ENCODE data around the gene PSMB1.
"Not testable (repeated sequence)": the region's sequence is repeated elsewhere in the genome, so short reads cannot be mapped to it uniquely, and the experiment has no call there.

Gene PSMB1

DNA sequence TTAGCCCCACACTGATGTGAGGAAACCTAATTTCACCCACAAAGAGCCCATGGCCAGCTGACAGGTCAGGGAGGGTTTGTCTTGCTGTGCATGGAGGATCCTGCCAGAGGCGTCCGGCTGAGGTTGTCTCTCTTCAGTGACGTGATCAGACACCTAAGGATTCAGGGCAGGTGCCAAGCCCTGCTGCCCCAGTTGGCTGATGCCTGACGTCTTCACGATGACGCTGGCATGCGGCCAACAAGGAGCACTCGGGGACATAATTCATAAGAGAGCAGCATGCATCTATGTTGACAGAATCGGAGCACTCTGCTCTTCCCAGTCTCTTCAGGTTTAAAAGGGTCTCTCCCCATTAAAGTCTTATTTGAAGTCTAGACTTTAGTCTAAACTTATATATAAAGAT, 47.8 kb downstream of the PSMB1 start:
- in situ Hi-C loops (cut with MboI; ENCODE audit: low sequenced_read_pairs) = no loop called here

DNA sequence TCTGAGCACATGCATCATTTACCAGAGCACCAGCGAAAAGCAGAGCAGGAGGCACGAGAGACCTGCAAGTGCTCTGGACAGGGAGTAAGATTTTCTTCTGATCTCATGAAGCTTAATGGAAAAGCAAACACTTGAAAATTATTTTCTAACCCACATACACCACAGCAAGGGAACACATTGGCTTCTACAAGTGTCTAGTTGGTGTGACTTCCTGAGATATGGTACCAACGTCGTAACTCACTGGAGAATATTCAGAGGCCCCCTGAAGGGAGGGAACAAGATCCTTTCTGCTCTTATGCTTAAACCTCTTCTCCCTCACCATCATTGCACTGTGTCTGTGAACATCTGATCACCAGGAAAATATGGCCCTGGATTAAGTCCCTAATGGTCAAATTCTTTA, 48.6 kb downstream of the PSMB1 start:
- in situ Hi-C loops (cut with MboI; ENCODE audit: low sequenced_read_pairs) = no loop called here

DNA sequence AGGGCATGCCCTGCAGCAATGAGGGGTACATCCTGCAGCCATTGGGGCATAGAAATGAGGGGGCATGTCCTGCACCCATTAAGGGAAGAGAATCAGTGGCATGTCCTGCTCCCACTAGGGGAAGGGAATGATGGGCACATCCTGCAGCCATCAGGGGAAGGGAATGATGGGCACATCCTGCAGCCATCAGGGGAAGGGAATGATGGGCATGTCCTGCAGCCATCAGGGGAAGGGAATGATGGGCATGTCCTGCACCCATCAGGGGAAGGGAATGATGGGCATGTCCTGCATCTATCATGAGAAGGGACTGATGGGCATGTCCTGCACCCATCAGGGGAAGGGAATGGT, 49.7 kb downstream of the PSMB1 start:
- in situ Hi-C loops (cut with MboI; ENCODE audit: low sequenced_read_pairs) = no loop called here

DNA sequence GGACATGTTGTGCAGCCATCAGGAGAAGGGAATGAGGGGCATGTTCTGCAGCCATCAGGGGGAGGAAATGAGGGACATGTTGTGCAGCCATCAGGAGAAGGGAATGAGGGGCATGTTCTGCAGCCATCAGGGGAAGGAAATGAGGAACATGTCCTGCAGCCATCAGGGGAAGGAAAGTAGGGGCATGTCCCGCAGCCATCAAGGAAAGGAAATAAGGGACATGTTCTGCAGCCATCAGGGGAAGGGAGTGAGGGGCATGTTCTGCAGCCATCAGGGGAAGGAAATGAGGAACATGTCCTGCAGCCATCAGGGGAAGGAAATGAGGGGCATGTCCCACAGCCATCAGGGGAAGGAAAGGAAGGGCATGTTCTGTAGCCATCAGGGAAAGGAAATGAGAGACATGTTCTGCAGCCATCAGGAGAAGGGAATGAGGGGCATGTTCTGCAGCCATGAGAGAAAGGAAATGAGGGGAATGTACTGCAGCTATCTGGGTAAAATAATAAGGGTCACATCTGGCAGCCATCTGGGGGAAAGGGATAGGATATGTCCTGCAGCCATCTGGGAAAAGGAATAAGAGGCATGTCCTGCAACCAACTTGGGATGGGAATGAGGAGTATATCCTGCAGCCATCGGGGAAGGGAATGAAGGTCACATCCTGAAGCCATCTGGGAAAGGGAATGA, 50.2 kb downstream of the PSMB1 start:
- in situ Hi-C loops (cut with MboI; ENCODE audit: low sequenced_read_pairs) = not testable (repeated sequence)

DNA sequence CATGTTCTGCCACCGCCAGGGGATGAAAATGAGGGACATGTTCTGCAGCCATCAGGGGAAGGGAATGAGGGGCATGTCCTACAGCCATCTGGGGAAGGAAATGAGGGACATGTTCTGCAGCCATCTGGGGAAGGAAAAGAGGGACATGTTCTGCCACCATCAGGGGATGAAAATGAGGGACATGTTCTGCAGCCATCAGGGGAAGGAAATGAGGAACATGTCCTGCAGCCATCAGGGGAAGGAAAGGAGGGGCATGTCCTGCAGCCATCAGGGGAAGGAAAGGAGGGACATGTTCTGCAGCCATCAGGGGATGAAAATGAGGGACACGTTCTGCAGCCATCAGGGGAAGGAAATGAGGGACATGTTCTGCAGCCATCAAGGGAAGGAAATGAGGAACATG, 50.8 kb downstream of the PSMB1 start:
- in situ Hi-C loops (cut with MboI; ENCODE audit: low sequenced_read_pairs) = not testable (repeated sequence)

DNA sequence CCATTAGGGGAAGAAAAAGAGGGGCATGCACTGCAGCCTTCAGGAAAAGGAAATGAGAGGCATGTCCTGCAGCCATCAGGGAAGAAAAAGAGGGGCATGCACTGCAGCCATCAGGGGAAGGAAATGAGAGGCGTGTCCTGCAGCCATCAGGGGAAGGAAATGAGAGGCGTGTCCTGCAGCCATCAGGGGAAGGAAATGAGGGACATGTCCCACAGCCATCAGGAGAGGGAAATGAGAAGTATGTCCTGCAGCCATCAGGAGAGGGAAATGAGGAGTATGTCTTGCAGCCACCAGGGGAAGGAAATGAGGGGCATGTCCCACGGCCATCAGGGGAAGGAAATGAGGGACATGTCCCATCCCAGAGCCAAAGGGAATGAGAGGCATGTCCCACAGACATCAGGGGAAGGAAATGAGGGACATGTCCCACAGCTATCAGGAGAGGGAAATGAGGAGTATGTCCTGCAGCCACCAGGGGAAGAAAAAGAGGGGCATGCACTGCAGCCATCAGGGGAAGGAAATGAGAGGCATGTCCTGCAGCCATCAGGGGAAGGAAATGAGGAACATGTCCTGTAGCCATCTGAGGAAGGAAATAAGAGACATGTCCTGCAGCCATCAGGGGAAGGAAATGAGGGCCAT, 52.0 kb downstream of the PSMB1 start:
- in situ Hi-C loops (cut with MboI; ENCODE audit: low sequenced_read_pairs) = no loop called here

DNA sequence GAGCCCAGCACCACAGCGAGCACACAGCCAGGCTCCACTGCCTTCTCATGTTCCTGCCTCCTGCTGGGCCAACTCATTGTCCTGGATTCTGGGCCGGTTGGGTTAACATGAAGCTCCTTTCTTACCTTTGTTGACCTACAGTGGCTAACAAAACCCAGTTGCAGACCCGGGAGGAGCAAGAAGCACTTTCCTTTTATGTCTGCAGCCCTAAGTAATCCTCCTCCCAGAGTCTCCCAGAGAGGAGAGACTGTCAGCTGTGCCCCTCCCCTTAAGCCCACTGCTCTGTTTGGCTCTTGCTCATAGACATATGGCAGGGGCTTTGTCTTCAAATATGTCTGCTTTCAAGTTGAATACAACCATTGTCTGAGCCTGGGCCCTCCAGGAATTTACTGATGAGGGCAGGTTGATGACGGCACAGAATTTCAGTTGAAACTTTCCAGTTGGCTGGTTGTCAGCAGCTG, 55.2 kb downstream of the PSMB1 start:
- in situ Hi-C loops (cut with MboI; ENCODE audit: low sequenced_read_pairs) = no loop called here

DNA sequence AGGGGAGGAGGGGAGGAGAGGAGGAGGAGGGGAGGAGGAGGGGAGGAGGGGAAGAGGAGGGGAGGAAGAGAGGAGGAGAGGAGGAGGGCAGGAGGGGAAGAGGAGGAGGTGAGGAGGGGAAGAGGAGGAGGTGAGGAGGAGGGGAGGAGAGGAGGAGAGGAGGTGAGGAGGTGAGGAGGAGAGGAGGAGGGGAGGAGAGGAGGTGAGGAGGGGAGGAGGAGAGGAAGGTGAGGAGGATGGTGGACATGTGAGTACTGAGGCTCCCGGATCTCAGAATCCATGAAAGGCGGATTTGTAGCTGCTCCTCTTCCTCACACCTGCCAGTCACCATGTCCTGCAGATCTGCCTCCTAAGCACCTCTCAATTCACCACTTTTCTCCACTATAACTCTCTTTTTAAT, 59.8 kb downstream of the PSMB1 start:
- in situ Hi-C loops (cut with MboI; ENCODE audit: low sequenced_read_pairs) = no loop called here

DNA sequence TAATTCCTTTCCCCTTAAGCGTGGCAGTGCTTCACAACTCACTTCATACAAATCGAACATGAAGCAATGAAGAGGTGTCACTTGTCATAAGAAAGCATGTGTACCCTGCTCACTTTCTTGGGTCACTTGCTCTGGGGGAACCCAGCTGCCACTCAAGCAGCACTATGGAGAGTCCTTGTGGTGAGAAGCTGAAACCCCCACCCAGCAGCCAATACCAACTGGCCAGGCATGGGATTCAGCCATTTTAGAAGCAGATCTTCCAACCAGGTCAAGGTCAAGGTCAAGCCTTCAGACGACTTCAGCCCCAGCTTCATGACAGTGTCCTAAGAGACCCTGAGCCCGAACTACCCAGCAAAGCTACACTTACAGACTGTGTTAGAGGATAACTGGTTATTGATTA, 62.8 kb downstream of the PSMB1 start:
- in situ Hi-C loops (cut with MboI; ENCODE audit: low sequenced_read_pairs) = no loop called here

DNA sequence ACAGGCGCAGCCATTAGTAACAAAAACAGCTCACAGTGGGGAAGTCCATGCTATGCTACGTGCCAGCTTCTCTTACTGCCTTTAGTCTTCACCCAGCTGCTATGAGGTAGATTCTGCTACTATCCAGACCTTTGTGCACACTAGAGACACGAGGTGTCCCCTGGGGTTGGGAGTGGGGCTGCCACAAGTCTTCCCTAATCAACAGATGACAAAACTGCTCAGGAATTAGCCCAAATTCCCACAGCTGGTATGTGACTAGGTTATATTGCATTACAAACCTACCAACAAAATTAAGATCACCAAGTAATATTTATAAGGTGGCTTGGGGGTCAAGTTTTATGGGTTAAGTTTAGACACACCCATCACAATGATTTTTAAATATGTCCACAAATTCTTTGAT, 63.3 kb downstream of the PSMB1 start:
- in situ Hi-C loops (cut with MboI; ENCODE audit: low sequenced_read_pairs) = no loop called here

DNA sequence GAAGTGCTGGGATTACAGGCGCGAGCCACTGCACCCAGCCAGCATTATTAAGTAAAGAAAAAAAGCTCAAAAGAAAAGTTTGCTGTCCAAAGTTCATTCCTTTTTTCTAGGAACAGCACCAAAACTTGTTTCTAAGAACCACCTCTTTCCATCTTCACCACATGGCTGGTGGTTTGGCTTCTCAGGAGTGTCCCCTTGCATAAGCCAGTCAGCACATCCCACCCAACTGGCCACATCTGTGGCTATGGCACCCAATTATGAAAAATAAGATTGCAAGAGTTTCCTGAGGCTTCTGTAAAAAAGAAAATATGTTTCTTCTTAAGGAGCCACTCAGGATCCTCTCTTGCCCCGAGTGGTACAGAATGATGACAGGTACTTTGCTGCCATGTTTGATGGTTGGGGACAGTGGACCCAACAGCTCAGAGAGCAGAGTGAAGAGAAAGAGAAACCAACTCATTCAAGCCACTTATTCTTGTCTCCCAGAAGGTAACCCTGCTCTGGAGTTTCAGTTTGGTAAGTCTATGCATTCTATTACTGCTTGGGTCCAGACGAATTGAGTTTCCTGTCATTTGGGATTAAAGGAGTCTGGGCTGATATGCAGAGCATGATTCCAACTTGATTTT, 65.3 kb downstream of the PSMB1 start:
- in situ Hi-C loops (cut with MboI; ENCODE audit: low sequenced_read_pairs) = no loop called here

DNA sequence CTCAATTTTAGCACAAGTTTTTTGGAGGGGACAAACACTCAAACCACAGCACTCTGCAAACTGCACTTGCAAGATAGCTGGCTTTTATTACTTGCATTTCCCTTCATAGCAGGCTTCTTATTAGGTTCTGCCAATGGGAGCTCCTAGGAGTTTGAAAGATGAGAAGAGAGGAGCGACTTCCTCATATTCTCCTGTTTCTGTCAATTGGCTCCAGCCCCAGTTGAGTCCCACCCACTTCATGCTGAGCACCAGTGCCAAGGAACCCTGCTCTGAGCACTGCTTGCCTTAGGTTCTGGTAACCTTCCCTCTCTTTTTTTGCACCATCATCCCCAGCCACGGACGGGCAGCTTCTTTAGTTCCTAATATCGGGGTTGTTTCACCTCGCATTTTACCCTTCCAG, 67.9 kb downstream of the PSMB1 start:
- in situ Hi-C loops (cut with MboI; ENCODE audit: low sequenced_read_pairs) = no loop called here

Data from HL-60/S4 treated with retinoic acid at 250 ng/mL for 4 days and 3 days (cell line).